GM06990 (cell line): ENCODE data around the gene SRRM4.

Experiments
- DNase-seq: peaks from one replicate; pipeline ENCODE4 v3.0.0-alpha.2; 2011; ENCODE audit not compliant: insufficient read length; ENCODE audit errors: extremely low read depth
- H3K27me3 ChIP-seq: replicated peaks from 2 replicates; pipeline ENCODE4 v1.6.0; 2011; ENCODE audit warnings: low read length; ENCODE audit not compliant: control insufficient read depth, insufficient read depth
- H3K36me3 ChIP-seq: 2 replicates; pipeline ENCODE4 v1.5.1; 2011; ENCODE audit warnings: low read length; ENCODE audit not compliant: control insufficient read depth, insufficient read depth
- H3K4me3 ChIP-seq: replicated peaks from 2 replicates; pipeline ENCODE4 v1.5.1; 2011; ENCODE audit warnings: low read depth, mild to moderate bottlenecking, control low read depth, low read length
- CTCF ChIP-seq: IDR thresholded peaks from 2 replicates; pipeline ENCODE4 v1.5.1; 2011; ENCODE audit warnings: low read length, control low read depth, mild to moderate bottlenecking, inconsistent platforms; ENCODE audit not compliant: insufficient read depth, poor library complexity, severe bottlenecking

Gene SRRM4

GRCh38 chr12:119047641-119048040 lies 66.3 kb downstream of the SRRM4 start:
- TF ChIP-seq CTCF = no peak
- no peak overlapping the region for H3K4me3 ChIP-seq
- H3K36me3 ChIP-seq = no peaks in the 10 kb centered on the region
- H3K27me3 ChIP-seq = no peaks in the 10 kb centered on the region; the same call in 1 of the 2 replicates
- DNase-seq = no peak

- no peaks in the 10 kb centered on the region; the same call in 1 of the 2 replicates for H3K27me3 ChIP-seq
- DNase-seq = no peak
- TF ChIP-seq CTCF = no peak
- no peak overlapping the region for H3K4me3 ChIP-seq
- H3K36me3 ChIP-seq = no peaks in the 10 kb centered on the region
These were observed 69.3 kb downstream of the SRRM4 start for GRCh38 chr12:119050663-119051062.

GRCh38 chr12:119051474-119051873 lies 70.1 kb downstream of the SRRM4 start:
- Histone ChIP-seq H3K36me3 (no peaks in the 10 kb centered on the region), H3K27me3 (no peaks in the 10 kb centered on the region; the same call in 1 of the 2 replicates), H3K4me3 (no peak overlapping the region)
- DNase-seq = no peak
- TF ChIP-seq CTCF = no peak

- no peaks in the 10 kb centered on the region; the same call in 1 of the 2 replicates for H3K27me3 ChIP-seq
- no peak overlapping the region for H3K4me3 ChIP-seq
- no peak for DNase-seq
- no peaks in the 10 kb centered on the region for H3K36me3 ChIP-seq
- TF ChIP-seq CTCF = no peak
These were observed 70.7 kb downstream of the SRRM4 start for GRCh38 chr12:119052001-119052400.

- no peak for TF ChIP-seq CTCF
- Histone ChIP-seq H3K36me3 (no peaks in the 10 kb centered on the region), H3K4me3 (no peak overlapping the region), H3K27me3 (no peaks in the 10 kb centered on the region)
- DNase-seq = no peak
These were observed 74.6 kb downstream of the SRRM4 start for GRCh38 chr12:119055977-119056376.

GRCh38 chr12:119060847-119061796 lies 79.8 kb downstream of the SRRM4 start:
- Histone ChIP-seq H3K27me3 (no peaks in the 10 kb centered on the region), H3K4me3 (no peak overlapping the region), H3K36me3 (no peaks in the 10 kb centered on the region)
- no peak for TF ChIP-seq CTCF
- no peak for DNase-seq
